Neural crest cell (in vitro differentiated cells): Measurements from ENCODE around the gene RPL15. TPM values are rescaled to one million over a fixed set of nuclear protein-coding genes. Genes with fewer than 3 reads are reported as not detected.
"Not testable (repeated sequence)": the region's sequence is repeated elsewhere in the genome, so short reads cannot be mapped to it uniquely, and the experiment has no call there.

Experiments
- DNase-seq: peaks from one replicate; pipeline ENCODE4 v3.0.0; 2021; ENCODE audit warnings: low read depth, mixed read lengths, low spot score
- H3K27ac Mint-ChIP-seq: one replicate; pipeline ENCODE4 v1.8.0; 2021; ENCODE audit warnings: mild to moderate bottlenecking, mixed read lengths; ENCODE audit not compliant: unreplicated experiment
- H3K27me3 Mint-ChIP-seq: 2 replicates; pipeline ENCODE4 v1.8.0; 2021; ENCODE audit warnings: low read depth, mild to moderate bottlenecking, mixed read lengths
- H3K36me3 Mint-ChIP-seq: 2 replicates; pipeline ENCODE4 v1.8.0; 2021; ENCODE audit warnings: low read depth, mild to moderate bottlenecking, mixed read lengths
- H3K4me1 Mint-ChIP-seq: 2 replicates; pipeline ENCODE4 v1.8.0; 2021; ENCODE audit warnings: mixed read lengths
- H3K4me3 Mint-ChIP-seq: one replicate; pipeline ENCODE4 v1.8.0; 2021; ENCODE audit warnings: mild to moderate bottlenecking, mixed read lengths
- H3K9me3 Mint-ChIP-seq: 2 replicates; pipeline ENCODE4 v1.8.0; 2021; ENCODE audit warnings: mixed read lengths
- total RNA-seq: library from RNA; stranded (reverse); gene quantifications from 2 replicates; pipeline ENCODE4 v1.2.1, GENCODE V29; 2021
- TF ChIP-seq, protein P1 (sequence below): fragments of 200-600 bp; sonication (generic); conservative IDR thresholded peaks from 2 replicates; pipeline ENCODE4 v1.5.0; 2021; ENCODE audit warnings: antibody characterized with exemption, mild to moderate bottlenecking

The RPL15 gene
- total RNA-seq, 1 donor from 2014 or later = 2,019 TPM

- Mint-ChIP-seq H3K36me3 (peaks cover 32% of the 10 kb centered on the region), H3K4me3 (no peak overlapping the region), H3K4me1 (peaks cover 52% of the 10 kb centered on the region), H3K27ac (no peak overlapping the region), H3K9me3 (peaks cover 2% of the 10 kb centered on the region), H3K27me3 (no peaks in the 10 kb centered on the region)
- DNase-seq = no peak
- TF ChIP-seq, protein P1, sequence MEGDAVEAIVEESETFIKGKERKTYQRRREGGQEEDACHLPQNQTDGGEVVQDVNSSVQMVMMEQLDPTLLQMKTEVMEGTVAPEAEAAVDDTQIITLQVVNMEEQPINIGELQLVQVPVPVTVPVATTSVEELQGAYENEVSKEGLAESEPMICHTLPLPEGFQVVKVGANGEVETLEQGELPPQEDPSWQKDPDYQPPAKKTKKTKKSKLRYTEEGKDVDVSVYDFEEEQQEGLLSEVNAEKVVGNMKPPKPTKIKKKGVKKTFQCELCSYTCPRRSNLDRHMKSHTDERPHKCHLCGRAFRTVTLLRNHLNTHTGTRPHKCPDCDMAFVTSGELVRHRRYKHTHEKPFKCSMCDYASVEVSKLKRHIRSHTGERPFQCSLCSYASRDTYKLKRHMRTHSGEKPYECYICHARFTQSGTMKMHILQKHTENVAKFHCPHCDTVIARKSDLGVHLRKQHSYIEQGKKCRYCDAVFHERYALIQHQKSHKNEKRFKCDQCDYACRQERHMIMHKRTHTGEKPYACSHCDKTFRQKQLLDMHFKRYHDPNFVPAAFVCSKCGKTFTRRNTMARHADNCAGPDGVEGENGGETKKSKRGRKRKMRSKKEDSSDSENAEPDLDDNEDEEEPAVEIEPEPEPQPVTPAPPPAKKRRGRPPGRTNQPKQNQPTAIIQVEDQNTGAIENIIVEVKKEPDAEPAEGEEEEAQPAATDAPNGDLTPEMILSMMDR = no peak
Observed at GRCh38 chr3:23877329-23877980, 39.5 kb upstream of the RPL15 start.

GRCh38 chr3:23879485-23879884 lies 37.4 kb upstream of the RPL15 start:
- TF ChIP-seq, protein P1 = no peak
- no peaks in the 10 kb centered on the region for H3K27me3 Mint-ChIP-seq
- H3K9me3 Mint-ChIP-seq = peaks cover 2% of the 10 kb centered on the region
- no peak overlapping the region for H3K27ac Mint-ChIP-seq
- no peak for DNase-seq
- peaks cover 46% of the 10 kb centered on the region for H3K4me1 Mint-ChIP-seq
- peaks cover 39% of the 10 kb centered on the region for H3K36me3 Mint-ChIP-seq
- H3K4me3 Mint-ChIP-seq = no peak overlapping the region

DNA sequence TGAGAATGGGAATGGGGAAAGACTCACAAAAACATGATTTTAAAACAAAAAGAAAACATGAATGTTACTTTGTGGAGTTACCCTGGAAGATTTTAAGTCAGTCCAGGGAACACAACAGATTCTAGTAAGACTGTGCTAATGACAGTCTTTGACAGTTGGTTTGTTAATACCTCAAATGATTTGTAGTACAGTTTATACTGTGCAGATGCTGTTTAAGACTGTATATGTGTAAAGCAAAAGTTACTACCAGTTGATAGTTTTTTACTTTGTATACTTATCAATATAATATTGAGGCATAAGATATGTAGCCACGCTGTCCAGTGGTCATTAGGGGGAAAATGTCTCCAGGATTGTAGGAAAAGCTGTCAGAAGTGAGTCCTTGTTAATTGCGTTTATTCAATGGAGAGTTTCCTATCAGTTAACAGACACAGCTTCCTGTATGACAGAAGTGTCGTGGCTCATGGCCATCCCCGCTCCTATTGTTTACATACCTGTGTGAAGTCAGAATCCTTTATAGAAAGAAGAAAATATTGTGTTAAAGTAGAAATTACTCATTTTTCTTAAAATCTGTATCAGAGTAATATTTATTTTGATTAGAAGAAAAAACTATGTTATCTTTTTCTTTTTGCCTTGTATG lies 36.1 kb upstream of the RPL15 start:
- Mint-ChIP-seq H3K27me3 (no peaks in the 10 kb centered on the region), H3K9me3 (peaks cover 2% of the 10 kb centered on the region)
- TF ChIP-seq, protein P1 = no peak

GRCh38 chr3:23881993-23882392 lies 34.9 kb upstream of the RPL15 start:
- H3K4me1 Mint-ChIP-seq = peaks cover 34% of the 10 kb centered on the region
- not testable (repeated sequence) for DNase-seq, H3K9me3 Mint-ChIP-seq, H3K27ac Mint-ChIP-seq, H3K27me3 Mint-ChIP-seq, H3K4me3 Mint-ChIP-seq
- H3K36me3 Mint-ChIP-seq = peaks cover 42% of the 10 kb centered on the region

More for the DNA sequence above, 36.1 kb upstream of the RPL15 start:
- Mint-ChIP-seq H3K4me3 (no peak overlapping the region), H3K4me1 (peaks cover 46% of the 10 kb centered on the region), H3K36me3 (peaks cover 42% of the 10 kb centered on the region), H3K27ac (peak overlapping the region; percentile 52)
- DNase-seq = no peak

DNA sequence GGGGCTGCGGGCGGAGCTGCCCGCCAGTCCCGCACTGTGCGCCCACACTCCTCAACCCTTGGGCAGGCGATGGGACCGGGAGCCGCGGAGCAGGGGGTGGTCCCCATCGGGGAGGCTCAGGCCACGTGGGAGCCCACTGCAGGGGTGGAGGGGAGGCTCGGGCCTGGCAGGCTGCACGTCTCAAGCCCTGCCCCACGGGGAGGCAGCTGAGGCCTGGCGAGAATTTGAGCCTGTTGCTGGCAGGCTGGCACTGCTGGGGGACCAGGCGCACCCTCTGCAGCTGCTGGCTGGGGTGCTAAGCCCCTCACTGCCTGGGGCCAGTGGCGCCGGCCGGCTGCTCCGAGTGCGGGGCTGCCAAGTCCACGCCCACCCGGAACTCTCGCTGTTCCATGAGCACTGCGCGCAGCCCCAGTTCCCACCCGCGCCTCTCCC lies 34.4 kb upstream of the RPL15 start:
- Mint-ChIP-seq H3K9me3 (peaks cover 2% of the 10 kb centered on the region), H3K4me3 (no peak overlapping the region), H3K27me3 (no peaks in the 10 kb centered on the region), H3K36me3 (peaks cover 39% of the 10 kb centered on the region), H3K4me1 (peaks cover 29% of the 10 kb centered on the region), H3K27ac (no peak overlapping the region)
- TF ChIP-seq, protein P1 = no peak
- no peak for DNase-seq

DNA sequence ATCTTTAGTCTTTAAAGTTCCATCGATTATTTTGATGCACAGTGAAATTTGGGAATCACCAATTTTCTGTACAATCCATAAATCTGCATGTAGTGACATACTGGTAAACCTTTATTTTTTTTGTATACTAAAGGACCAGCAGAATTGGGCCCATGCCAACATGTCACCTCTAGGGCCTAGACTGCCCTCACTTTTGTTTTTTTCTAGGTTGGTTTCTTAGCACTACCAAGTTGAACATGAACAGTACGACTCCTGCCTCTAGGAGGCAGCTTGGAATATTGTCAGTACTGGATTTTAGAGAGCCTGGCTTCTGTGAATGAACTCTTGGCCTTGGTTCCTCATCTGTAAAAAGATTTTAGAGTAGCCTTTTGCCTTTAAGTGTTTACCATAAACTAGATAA lies 32.5 kb upstream of the RPL15 start:
- no peak for DNase-seq
- H3K9me3 Mint-ChIP-seq = no peaks in the 10 kb centered on the region
- H3K4me1 Mint-ChIP-seq = peaks cover 24% of the 10 kb centered on the region
- no peak overlapping the region for H3K4me3 Mint-ChIP-seq
- H3K27me3 Mint-ChIP-seq = no peaks in the 10 kb centered on the region
- TF ChIP-seq, protein P1 = peak; percentile 39
- H3K27ac Mint-ChIP-seq = no peak overlapping the region
- peaks cover 26% of the 10 kb centered on the region for H3K36me3 Mint-ChIP-seq
